GM23338 (cell line): Measurements from ENCODE around the gene HS6ST3. TPM values are rescaled to one million over a fixed set of nuclear protein-coding genes. Genes with fewer than 3 reads are reported as not detected.

Source experiments
- ATAC-seq: fragments of 200-7000 bp; cut with Tn5 transposase; 3 replicates; pipeline ENCODE4 v1.9.1; 2020
- DNase-seq: peaks from one replicate; pipeline ENCODE4 v3.0.0-alpha.2; 2015; ENCODE audit warnings: low spot score
- H2AFZ ChIP-seq: fragments of 200-600 bp; sonication (generic); 2 replicates; pipeline ENCODE4 v1.8.0; 2016; ENCODE audit warnings: antibody characterized with exemption, mild to moderate bottlenecking, moderate library complexity
- H3F3A ChIP-seq: fragments of 200-600 bp; sonication (generic); replicated peaks from 2 replicates; pipeline ENCODE4 v1.8.0; 2017; ENCODE audit warnings: antibody characterized with exemption, mixed run types, low read depth
- H3K27ac ChIP-seq: fragments of 200-600 bp; sonication (generic); 2 replicates; pipeline ENCODE4 v1.6.1; 2016; ENCODE audit warnings: low read depth
- H3K27me3 ChIP-seq: fragments of 200-600 bp; sonication (generic); 2 replicates; pipeline ENCODE4 v1.8.0; 2016; ENCODE audit warnings: mild to moderate bottlenecking, mixed run types, moderate library complexity; ENCODE audit not compliant: insufficient read depth
- H3K36me3 ChIP-seq: fragments of 200-600 bp; sonication (generic); 2 replicates; pipeline ENCODE4 v1.8.0; 2016; ENCODE audit warnings: mild to moderate bottlenecking; ENCODE audit not compliant: insufficient read depth
- H3K4me1 ChIP-seq: fragments of 200-600 bp; sonication (generic); 2 replicates; pipeline ENCODE4 v1.8.0; 2016; ENCODE audit warnings: mild to moderate bottlenecking, moderate library complexity; ENCODE audit not compliant: insufficient read depth
- H3K4me2 ChIP-seq: fragments of 200-600 bp; sonication (generic); 2 replicates; pipeline ENCODE4 v1.7.1; 2017; ENCODE audit warnings: mixed run types
- H3K4me3 ChIP-seq: fragments of 200-600 bp; sonication (generic); 2 replicates; pipeline ENCODE4 v1.6.1; 2016; ENCODE audit warnings: mixed run types
- H3K79me2 ChIP-seq: fragments of 200-600 bp; sonication (generic); replicated peaks from 2 replicates; pipeline ENCODE4 v1.8.0; 2017; ENCODE audit warnings: mild to moderate bottlenecking; ENCODE audit not compliant: insufficient read depth
- H3K9me2 ChIP-seq: fragments of 200-600 bp; sonication (generic); 2 replicates; pipeline ENCODE4 v1.8.0; 2017; ENCODE audit not compliant: insufficient read depth
- H4K20me1 ChIP-seq: fragments of 200-600 bp; sonication (generic); replicated peaks from 2 replicates; pipeline ENCODE4 v1.8.0; 2017; ENCODE audit warnings: mild to moderate bottlenecking; ENCODE audit not compliant: insufficient read depth
- H3K27ac Mint-ChIP-seq: 2 replicates; pipeline ENCODE4 v1.8.0; 2020; ENCODE audit warnings: inconsistent platforms, mild to moderate bottlenecking, moderate library complexity, mixed read lengths
- H3K27me3 Mint-ChIP-seq: 3 replicates; pipeline ENCODE4 v1.8.0; 2022; ENCODE audit warnings: low read depth, mild to moderate bottlenecking, moderate library complexity, mixed read lengths, inconsistent platforms; ENCODE audit not compliant: insufficient read depth, poor library complexity
- H3K36me3 Mint-ChIP-seq: 3 replicates; pipeline ENCODE4 v1.8.0; 2021; ENCODE audit warnings: low read depth, mild to moderate bottlenecking, inconsistent platforms, moderate library complexity, mixed read lengths
- H3K4me1 Mint-ChIP-seq: 3 replicates; pipeline ENCODE4 v1.8.0; 2020; ENCODE audit warnings: mild to moderate bottlenecking, inconsistent platforms, mixed read lengths
- H3K4me3 Mint-ChIP-seq: 3 replicates; pipeline ENCODE4 v1.8.0; 2021; ENCODE audit warnings: moderate library complexity, mild to moderate bottlenecking, inconsistent platforms, mixed read lengths
- H3K9me3 Mint-ChIP-seq: 3 replicates; pipeline ENCODE4 v1.8.0; 2020; ENCODE audit warnings: moderate library complexity, mild to moderate bottlenecking, inconsistent platforms, mixed read lengths
- CREB1 ChIP-seq: fragments of 250-450 bp; sonication (Bioruptor Pico); IDR thresholded peaks from 2 replicates; pipeline ENCODE4 v1.5.0; 2020; ENCODE audit warnings: low read depth, mild to moderate bottlenecking, moderate library complexity
- CTCF ChIP-seq, 2 experiments: fragments of 200-600 bp in 1 of 2; sonication (generic) in 1 of 2; conservative IDR thresholded peaks; 2 replicates each; pipeline versions ENCODE4 v1.5.1 to v1.6.1; 2016 to 2017; ENCODE audit warnings: antibody characterized with exemption in 2 of 2, low read depth in 2 of 2, mild to moderate bottlenecking in 2 of 2, moderate library complexity in 1 of 2
- ETS1 ChIP-seq: IDR thresholded peaks from 2 replicates; pipeline ENCODE4 v1.6.1; 2016; ENCODE audit warnings: antibody characterized with exemption
- EZH2 ChIP-seq: fragments of 200-600 bp; sonication (generic); IDR thresholded peaks from one replicate; pipeline ENCODE4 v1.8.0; 2017; ENCODE audit warnings: antibody characterized with exemption, mild to moderate bottlenecking, low read depth; ENCODE audit not compliant: unreplicated experiment
- EZH2phosphoT487 ChIP-seq: fragments of 200-600 bp; sonication (generic); IDR thresholded peaks from one replicate; pipeline ENCODE4 v1.8.1; 2018; ENCODE audit warnings: antibody characterized with exemption; ENCODE audit not compliant: unreplicated experiment
- JUNB ChIP-seq: IDR thresholded peaks from one replicate; pipeline ENCODE4 v1.6.1; 2016; ENCODE audit warnings: antibody characterized with exemption; ENCODE audit not compliant: unreplicated experiment
- NANOG ChIP-seq: IDR thresholded peaks from 2 replicates; pipeline ENCODE4 v1.6.1; 2016; ENCODE audit warnings: antibody characterized with exemption, borderline replicate concordance
- POLR2AphosphoS5 ChIP-seq: IDR thresholded peaks from 2 replicates; pipeline ENCODE4 v1.6.1; 2016; ENCODE audit warnings: antibody characterized with exemption, low read depth
- REST ChIP-seq: IDR thresholded peaks from one replicate; pipeline ENCODE4 v1.6.1; 2018; ENCODE audit warnings: antibody characterized with exemption; ENCODE audit not compliant: unreplicated experiment
- STAT1 ChIP-seq: IDR thresholded peaks from one replicate; pipeline ENCODE4 v1.6.1; 2016; ENCODE audit warnings: antibody characterized with exemption; ENCODE audit not compliant: unreplicated experiment
- ZNF114 ChIP-seq: fragments of 250-450 bp; sonication (Bioruptor Pico); IDR thresholded peaks from 2 replicates; pipeline ENCODE4 v1.5.0; 2020; ENCODE audit warnings: mild to moderate bottlenecking, moderate library complexity
- ZNF331 ChIP-seq: fragments of 250-450 bp; sonication (Bioruptor Pico); IDR thresholded peaks from 2 replicates; pipeline ENCODE4 v1.5.0; 2020; ENCODE audit warnings: low read depth, mild to moderate bottlenecking, moderate library complexity
- ZNF462 ChIP-seq: fragments of 250-450 bp; sonication (Bioruptor Pico); IDR thresholded peaks from 2 replicates; pipeline ENCODE4 v1.5.0; 2020; ENCODE audit warnings: mild to moderate bottlenecking, moderate library complexity
- polyA plus RNA-seq: library from polyadenylated mRNA; unstranded; fragments of >200 nt; fragmentation: Nextera tagmentation; extraction: Ambion mirVana; gene quantifications from 2 replicates; pipeline ENCODE4 v1.2.1, GENCODE V29; 2016
- total RNA-seq: library from RNA; depleted of rRNA; stranded (reverse); fragments of >200 nt; shearing (Covaris generic); gene quantifications from 2 replicates; pipeline ENCODE4 v1.2.3, GENCODE V29; 2014

The HS6ST3 gene
- total and polyA plus RNA-seq, 2 experiments from 2014 or later, result 0.52 to 0.80 TPM

GRCh38 chr13:96844616-96845015 lies 754.7 kb downstream of the HS6ST3 start:
- H3F3A ChIP-seq, result no peaks in the 10 kb centered on the region
- Mint-ChIP-seq H3K4me3 (no peak overlapping the region), H3K36me3 (no peaks in the 10 kb centered on the region), H3K4me1 (no peaks in the 10 kb centered on the region), H3K27ac (no peak overlapping the region), H3K27me3 (no peaks in the 10 kb centered on the region), H3K9me3 (no peaks in the 10 kb centered on the region)
- DNase-seq (no peak), ATAC-seq (no peak)
- no peak overlapping the region for H3K4me3 ChIP-seq
- H3K4me2 ChIP-seq, result no peak overlapping the region
- no peaks in the 10 kb centered on the region for H3K4me1 ChIP-seq
- H3K79me2 ChIP-seq, result no peaks in the 10 kb centered on the region
- H2AFZ ChIP-seq, result no peak overlapping the region
- H3K27ac ChIP-seq, result no peak overlapping the region
- H3K27me3 ChIP-seq, result no peaks in the 10 kb centered on the region
- TF ChIP-seq ZNF462 (CRISPR knock-in tag) (no peak), ETS1 (no peak), EZH2 (no peak), STAT1 (no peak), POLR2AphosphoS5 (no peak), ZNF114 (CRISPR knock-in tag) (no peak), ZNF331 (CRISPR knock-in tag) (no peak), EZH2phosphoT487 (no peak), JUNB (no peak), CTCF (conservative IDR thresholded peaks at IDR 0.05; ENCODE audit: low read depth in 2 of 2) (no peak), REST (no peak), CREB1 (CRISPR knock-in tag) (no peak), NANOG (no peak)
- peaks cover 11% of the 10 kb centered on the region for H3K9me2 ChIP-seq
- H3K36me3 ChIP-seq, result no peaks in the 10 kb centered on the region
- no peaks in the 10 kb centered on the region for H4K20me1 ChIP-seq
